AG09319 (cell line): Measurements from ENCODE around the gene WDR90.

Experiments used
- DNase-seq: peaks from one replicate; pipeline ENCODE4 v3.0.0-alpha.2; 2010; ENCODE audit warnings: low read depth; ENCODE audit errors: extremely low read depth
- TF ChIP-seq, protein P1 (sequence below): IDR thresholded peaks from 2 replicates; pipeline ENCODE4 v1.5.1; 2011; ENCODE audit warnings: low read depth, mild to moderate bottlenecking, inconsistent platforms, low read length, moderate library complexity

WDR90 gene

GRCh38 chr16:715477-716199, 66.5 kb downstream of the WDR90 start:
- DNase-seq: no peak
- TF ChIP-seq, protein P1, sequence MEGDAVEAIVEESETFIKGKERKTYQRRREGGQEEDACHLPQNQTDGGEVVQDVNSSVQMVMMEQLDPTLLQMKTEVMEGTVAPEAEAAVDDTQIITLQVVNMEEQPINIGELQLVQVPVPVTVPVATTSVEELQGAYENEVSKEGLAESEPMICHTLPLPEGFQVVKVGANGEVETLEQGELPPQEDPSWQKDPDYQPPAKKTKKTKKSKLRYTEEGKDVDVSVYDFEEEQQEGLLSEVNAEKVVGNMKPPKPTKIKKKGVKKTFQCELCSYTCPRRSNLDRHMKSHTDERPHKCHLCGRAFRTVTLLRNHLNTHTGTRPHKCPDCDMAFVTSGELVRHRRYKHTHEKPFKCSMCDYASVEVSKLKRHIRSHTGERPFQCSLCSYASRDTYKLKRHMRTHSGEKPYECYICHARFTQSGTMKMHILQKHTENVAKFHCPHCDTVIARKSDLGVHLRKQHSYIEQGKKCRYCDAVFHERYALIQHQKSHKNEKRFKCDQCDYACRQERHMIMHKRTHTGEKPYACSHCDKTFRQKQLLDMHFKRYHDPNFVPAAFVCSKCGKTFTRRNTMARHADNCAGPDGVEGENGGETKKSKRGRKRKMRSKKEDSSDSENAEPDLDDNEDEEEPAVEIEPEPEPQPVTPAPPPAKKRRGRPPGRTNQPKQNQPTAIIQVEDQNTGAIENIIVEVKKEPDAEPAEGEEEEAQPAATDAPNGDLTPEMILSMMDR: no peak; the same call in 1 of the 2 replicates

DNA sequence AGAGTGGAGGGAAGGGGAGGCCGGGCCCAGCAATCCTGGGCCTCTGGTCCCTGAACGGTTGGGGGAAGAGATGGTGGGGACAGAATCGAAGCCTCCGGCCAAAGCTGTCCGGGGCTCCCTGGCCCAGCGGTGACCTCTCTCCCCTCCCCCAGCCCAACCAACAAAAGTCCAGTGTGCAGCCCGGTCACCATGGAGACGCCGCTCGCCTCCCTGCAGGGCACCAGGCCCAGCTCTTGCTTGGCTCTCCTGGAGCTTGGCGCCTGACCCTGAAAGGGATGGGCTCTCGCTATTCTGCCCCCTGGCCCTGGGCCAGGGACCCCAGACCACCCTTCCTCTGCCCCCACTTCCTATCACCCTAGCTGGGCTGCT, 67.0 kb downstream of the WDR90 start:
- TF ChIP-seq, protein P1: no peak
- no peak for DNase-seq

DNA sequence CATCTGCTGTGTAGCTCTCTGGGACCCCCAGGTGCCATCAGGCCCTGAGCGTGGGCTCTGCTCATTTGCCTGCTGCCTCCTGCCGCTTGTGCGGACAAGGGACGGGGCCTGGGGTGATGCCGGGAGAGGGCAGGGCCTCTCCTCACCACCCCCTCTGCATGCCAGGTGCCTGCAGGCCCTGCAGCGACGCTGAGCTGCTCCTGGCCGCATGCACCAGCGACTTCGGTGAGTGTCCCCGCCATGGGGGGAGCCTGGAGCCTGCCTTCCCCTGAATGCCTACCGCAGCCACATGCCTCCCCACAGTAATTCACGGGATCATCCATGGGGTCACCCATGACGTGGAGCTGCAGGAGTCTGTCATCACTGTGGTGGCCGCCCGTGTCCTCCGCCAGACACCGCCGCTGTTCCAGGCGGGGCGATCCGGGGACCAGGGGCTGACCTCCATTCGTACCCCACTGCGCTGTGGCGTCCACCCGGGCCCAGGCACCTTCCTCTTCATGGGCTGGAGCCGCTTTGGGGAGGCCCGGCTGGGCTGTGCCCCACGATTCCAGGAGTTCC, 67.7 kb downstream of the WDR90 start:
- TF ChIP-seq, protein P1: no peak
- DNase-seq: no peak
